NCI-H524 (cell line): Measurements from ENCODE around the gene GRIP1.
A peak's percentile ranks its signal among the peaks of the same experiment; 100 is the strongest.

Experiments used
- DNase-seq, 2 experiments: peaks; one replicate each; lab custom pipeline; 2025; lab: John Stamatoyannopoulos, UW

The GRIP1 gene

DNA sequence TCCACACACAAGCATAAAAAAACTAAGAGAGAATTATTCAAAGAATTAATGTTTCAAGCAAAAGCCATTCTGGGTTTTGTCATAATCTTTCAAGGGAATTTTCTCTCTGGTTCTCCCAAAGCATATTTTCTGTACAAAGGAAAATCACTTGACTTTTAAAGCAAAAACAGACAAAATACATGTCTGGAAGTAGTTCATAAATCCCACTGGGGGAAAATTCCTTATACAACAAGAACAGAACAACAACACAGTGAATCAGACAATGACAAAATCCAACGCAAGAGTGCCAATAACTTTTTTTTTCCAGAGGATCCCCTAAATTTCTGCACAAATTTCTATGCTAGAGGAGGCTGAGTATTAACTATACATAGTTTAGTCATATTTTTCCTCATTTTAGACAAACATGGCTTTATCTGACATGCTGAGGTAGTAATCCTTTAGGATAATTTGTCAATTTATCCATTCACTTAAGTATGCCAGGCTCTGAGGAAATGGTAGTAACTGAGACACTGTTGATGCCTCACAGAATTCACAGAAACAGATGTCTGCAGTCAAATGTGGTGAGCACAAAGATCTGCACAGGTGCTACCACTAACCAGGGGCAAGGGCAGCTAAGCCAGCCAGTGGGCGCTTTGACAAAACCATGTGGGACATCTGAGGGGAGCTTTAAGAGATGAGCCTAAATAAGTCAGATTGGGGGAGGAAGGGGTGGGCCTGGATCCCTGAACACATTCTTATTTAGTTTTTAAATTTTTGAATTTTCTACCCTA is 38.0 kb downstream of the GRIP1 start:
- DNase-seq = peak in 1 of 2 experiments; percentile 15

DNA sequence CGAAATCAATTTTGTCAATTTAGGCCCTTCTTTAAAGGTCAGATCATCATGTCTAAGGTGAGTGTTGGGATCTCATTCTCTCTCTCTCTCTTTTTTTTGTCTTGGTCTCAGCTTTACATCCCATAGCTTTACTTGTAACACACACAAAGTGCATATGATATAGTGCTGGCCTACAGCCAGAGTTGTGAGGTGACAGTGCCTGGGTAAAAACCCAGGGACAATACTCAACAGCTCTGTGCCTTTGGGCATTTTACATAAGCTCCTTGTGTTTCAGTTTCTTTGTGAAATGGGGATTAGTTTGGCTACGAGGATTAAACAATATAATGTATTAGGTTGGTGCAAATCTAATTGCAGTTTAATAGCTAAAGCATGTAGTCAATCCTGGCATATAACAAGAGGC is 40.2 kb downstream of the GRIP1 start:
- DNase-seq = peak in 1 of 2 experiments; percentile 52

DNA sequence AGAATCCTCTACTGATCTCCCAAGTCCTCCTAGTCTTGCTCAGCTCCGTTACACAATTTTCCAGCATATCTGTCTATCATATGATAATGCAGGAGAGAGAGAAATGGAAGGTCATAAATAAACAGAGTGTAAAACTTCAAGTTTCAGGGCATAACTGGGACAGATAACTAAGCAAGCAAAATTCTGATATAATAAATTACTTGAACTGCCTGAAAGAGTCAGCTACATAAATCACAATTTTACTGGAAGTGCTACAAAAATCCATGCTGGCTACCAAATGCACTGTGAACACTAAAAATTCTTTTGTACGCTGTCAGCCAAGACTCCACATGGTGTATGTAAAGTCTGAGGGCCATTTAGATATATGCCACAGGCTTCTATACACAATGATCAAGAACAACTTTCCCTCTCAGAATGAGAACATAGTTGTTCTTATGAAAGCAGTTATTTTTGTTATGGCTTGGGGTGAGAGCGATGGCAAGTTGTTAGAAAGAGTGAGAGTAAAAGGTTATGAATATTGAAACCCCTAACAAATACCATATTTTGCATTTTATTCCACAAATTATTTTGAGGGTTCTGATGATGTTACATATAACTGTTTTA is 41.1 kb downstream of the GRIP1 start:
- DNase-seq = no peak

DNA sequence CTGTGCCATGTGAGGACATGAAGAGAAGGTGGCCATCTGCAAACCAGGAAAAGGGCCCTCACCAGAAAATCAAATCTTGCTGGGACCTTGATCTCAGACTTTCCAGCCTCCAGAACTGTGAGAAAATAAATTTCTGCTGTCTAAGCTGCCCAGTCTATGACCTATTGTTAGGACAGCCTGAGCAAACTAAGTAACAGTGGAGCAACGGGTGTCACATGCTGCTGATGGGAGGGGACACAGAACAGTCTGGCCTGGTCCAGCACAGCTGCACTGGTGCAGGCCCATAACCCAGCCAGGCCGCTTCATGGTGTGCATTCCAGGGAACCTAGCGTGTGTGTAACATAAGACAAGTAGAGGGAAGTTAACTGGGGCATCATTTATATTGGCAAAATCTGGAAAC is 42.1 kb downstream of the GRIP1 start:
- DNase-seq = no peak

DNA sequence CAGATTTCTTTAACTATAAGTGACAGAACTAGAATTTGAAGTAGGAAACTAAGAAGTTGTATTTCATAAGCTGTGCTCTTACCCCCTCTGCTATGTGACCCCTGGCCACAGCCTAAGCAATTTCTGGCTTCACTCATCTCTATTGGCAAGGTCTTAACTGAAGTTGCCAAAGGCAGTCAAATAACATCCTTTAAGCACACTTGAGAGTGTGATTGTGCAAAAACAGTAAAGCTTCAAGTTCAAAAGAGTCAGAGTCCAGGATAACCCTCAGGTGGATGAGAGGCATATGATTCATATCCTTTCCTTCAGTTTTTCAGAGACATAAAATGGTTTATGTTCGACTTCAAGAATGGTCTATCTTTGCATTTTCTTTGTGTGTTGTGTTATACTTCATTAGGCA is 45.2 kb downstream of the GRIP1 start:
- DNase-seq = no peak

DNA sequence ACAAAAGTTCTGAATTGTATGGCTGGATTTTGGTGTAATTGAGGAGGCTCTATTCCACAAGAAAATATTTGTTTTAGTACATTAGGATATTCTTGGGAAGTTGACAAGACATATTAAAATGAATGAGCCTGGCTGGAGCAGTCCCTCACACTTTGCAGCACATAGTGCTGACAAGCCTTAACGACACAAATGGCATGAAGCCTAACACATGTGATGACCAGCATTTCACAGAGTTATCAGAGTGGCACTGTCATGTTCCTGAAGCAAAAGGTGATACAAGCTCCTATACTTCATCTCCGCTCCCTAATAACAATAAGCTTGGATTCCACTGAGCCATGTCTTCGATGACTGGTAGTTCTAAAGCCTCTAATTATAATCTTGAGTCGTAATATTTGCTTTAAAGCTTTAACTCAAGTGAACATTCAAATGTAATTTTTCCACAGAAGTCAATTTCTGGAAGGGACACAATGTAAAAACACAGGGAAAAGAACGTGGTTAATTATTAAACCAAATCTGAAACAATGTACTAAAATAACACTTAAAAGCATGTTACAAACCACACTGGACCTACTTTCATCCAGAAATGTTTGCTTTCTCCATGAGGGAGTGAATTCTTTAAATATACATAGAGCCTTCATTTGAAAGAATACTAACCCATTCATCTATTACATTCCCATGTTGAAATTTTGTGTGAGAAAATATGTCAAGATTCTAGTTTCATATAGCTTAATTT is 49.6 kb downstream of the GRIP1 start:
- DNase-seq = no peak

DNA sequence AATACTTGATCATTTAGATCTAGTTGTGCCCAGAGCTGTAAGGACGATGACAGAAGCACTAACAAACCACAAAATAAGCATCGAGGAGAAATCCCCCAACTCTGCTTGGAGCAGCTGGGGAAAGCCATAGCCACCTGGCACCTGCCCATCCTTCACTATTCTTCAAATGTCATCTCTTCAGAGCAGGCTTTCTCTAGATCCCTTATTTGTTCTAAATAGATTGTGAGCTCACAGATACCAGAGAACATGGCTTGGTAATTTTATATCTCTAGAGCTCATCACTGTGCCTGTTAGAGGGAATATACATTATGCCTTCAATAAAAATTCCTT is 50.9 kb downstream of the GRIP1 start:
- no peak for DNase-seq

DNA sequence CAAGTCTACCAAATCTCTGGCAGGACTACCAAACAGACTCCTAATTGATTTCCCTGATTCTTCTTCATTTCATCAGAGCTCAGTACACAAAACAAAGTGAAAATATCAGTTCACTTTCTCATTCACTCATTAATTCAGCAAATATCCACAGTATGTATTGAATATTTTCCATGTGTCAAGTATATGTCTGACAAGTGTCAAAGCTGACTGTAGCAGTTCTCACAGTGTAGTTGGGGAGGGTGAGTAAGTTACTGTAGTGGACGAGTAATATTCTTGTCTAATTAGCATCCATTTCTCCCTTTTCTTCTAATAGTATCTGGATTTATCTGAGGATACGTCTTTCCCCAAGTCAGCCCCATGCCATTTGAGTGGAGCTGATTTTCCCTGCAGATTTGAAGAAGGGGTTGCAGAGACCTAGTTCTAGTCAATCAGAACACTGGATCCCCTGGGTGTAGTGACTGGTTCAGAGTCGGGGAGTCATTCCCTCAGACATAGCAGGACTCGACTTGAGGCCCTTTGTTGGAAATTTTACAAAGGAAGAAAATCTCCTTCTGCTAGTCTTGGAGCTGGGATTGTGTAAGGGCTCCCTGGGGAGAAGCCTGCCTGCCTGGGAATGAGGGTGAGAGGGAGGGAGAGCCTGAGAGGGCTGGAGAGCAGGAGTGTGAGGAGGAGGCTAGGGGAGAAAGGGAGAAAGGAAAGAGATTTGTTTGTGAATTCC is 51.4 kb downstream of the GRIP1 start:
- peak; percentile 36 to 69 for DNase-seq

DNA sequence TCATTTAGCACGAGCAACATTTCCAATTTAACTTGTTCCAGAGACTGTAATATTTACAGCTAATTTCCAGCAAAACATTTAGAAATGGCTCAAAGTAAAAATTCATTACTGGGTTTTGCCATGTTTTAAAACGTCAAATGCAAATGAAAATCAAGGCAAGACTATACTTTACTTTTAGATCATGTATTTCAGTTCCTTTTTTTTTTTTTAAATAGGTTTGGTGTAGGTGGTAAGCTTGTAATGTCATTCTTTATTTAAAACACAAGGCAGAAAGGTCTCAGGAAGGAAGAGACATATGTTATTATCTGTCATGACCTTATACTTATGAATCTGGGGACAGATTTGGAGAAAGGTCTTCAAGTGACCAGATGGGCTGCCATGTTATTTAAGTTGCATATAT is 54.1 kb downstream of the GRIP1 start:
- DNase-seq = peak in 1 of 2 experiments; percentile 4

DNA sequence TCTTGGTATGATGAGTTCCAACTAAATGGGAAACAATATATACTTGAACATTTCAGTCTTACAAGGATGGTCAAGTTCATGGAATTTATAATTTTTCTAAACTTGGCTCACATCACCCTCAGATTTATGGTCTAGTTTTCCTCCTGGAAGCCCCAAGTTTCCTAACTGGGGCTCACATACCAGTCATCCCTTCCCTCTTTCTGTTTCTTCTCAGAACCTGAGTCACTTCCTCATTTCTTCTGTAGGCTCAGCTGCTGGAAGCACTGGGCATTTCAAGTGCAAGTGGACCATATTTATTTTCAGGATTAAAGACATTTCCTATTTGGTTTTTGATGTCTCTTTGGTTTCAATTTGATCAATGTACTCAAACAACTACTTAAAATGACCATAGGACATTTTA is 55.4 kb downstream of the GRIP1 start:
- no peak for DNase-seq

DNA sequence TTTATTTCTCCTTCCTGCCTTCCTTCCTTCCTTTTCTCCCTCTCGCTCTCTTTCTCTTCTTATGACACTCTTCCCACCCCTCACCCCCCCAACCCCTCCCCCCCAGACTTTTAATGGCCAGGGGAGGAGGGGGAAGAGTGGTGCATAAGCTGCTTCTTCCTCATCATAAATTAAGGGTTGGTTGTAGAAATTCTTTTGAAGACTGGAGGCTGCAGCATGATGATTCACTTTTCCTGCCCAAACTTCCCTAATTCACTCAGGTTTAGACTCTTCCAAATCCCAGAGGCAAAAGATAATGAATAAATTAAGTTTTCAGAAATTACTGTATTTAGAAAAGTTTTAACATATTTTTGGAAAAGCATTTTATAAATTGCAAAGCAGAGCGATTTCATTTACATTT is 58.2 kb downstream of the GRIP1 start:
- DNase-seq = no peak

DNA sequence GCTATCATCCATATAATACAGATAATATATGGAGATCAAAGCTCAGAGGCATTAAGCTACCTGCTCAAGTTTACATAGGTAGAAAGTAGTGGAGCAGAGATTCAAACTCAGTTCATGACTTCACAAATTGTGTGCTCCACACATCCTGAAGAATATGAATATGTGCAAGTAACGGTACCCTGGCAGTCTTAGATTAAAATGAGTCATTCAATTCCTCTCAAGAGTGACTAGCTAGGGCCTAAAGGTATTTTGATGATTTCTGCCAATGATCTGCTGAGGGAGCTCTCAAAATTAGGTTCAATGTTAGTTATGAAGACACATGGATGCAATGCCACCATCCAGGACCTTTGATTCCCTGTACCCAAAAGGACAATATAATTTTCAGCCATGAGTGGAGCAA is 58.9 kb downstream of the GRIP1 start:
- DNase-seq = no peak

DNA sequence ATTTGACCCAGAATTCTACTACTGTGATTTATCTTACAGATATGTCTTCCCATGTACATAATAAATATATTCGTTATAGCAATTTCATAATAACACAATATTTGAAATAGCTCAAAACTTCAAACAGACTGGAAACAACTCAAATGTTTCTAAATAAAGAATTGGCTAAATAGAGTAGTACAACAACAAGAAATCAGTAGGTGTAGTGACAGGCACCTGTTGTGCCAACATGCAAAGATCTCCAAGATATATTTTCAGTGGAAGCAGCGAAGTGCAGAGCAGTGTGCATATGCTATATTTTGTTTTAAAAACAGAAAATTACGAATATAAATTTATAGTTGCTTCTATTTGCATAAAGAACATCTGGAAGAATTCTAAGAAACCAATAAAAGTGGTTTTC is 60.9 kb downstream of the GRIP1 start:
- DNase-seq = no peak

DNA sequence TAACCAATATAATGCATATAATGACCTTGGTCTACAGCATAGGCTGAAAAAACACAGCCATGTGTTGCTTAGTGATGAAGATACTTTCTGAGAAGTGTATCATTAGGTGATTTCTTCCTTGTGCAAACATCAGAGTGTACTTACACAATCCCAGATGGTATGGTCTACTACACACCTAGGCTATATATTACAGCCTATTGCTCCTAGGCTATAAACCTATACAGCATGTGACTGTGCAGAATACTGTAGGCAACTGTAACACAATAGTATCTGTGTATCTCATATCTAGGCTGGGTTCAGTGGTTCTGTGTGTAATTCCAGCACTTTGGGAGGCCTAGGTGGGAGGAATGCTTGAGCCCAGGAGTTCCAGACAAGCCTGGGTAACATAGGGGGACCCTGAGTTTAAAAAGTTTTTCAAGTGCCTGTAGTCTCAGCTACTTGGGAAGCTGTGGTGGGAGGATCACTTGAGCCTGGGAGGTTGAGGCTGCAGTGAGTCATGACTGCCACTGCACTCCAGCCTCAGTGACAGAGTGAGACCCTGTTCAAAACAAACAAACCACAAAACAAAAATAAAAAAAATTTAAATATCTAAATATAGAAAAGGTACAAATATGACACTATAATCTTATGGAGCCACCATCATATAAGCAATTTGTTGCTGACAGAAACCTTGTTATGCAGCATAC is 66.6 kb downstream of the GRIP1 start:
- DNase-seq = no peak

DNA sequence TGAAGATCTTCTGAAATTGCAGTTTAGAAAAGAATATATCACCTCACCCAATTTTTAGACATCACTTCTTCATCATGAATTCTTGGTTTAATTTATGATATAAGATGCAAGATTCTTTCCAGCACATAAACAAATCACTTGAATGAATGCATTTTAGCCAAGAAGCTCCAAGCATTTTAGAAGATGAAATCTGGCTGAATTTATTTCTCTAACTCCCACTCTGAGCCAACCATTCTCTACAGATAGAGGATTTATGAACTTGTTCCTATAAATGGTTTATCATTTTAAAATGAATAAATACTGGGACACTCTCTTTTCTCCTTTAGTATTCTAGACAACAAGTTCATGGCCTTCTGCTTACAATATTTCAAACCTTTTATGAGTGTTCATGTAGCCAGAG is 71.7 kb downstream of the GRIP1 start:
- no peak for DNase-seq

DNA sequence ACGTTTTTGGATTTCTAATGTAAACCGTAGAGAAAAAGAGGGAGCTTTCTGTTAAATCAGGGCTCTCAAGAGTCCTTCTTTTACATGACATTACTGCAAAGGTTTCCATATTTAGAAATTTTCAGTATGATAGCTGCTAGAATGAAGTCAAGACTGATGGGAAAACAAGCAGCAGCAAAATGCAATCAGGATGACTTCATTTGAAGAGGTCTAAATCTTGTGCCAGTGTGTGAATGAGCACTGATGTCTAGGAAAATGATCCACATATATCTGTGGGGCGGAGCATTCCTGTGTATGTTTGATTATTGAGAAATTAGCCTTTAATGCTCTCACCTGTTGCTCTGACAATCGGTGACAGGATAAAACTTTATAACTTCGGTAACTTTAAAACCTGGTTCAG is 73.6 kb downstream of the GRIP1 start:
- no peak for DNase-seq

DNA sequence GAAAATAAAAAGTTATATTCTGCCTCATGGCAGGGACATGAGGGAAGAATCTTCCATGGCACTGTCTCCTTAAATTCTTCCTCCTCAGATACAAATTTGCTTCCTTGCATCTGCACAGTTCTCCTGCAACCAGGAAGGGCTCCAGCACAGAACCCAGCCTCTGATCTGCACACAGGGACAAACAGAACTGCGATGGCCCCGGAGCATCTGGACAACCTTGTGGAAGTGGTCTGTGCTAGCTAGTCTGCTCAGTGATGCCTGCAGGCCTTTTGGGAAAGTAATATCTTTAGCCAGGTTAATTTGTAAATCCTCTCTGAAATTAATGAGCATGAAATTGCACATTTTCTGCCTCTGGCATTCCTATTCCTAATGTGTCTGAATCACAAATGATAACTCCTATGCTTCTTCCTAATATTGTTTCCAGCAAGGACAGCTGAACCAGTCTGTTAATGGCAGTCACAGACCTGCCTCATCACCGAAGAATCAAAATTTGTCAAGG is 74.8 kb downstream of the GRIP1 start:
- no peak for DNase-seq

DNA sequence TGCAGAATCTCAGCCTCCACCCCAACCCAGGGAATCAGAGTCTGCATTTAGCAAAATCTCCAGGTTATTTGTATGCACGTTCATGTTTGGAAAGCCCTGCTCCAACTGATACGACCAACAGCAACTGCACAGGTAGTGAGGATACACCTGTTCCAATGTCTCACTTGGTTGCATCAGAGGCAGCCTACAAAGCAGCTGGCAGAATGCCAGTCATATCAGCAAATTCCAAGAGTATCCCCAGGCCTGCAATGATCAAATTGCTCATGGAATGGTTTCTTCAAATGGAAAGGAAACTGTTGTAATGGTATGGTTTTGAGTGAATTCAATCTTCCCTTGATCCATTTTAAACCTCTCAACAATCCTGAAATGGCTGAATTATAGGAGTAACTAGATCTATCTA is 75.4 kb downstream of the GRIP1 start:
- no peak for DNase-seq

DNA sequence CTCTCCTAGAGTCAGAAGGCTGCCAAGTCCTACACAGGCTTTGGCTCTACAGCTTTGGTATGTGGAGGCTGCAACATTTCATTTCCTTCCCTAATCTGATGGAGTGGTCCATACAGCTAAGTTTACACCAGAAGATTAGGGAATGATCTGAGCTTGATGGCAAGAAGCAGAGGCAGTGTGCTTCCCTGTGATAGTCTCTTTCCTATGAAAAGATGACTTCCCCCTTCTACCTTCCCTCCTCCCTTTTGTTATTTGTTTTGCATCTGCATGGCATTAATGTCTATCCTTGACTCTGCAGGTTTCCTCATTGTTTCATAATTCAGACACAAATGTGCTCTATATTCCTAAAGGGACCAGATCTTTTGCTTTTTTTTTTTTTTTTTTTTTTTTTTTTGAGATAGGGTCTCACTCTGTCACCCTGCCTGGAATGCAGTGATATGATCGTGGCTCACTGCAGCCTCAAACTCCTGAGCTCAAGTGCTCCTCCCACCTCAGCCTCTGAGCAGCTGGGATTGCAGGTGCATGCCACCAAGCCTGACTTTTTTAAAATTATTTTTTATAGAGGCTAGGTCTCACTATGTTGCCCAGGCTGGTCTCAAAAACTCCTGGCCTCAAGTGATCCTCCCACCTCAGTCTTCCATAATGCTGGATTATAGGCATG is 76.3 kb downstream of the GRIP1 start:
- no peak for DNase-seq

DNA sequence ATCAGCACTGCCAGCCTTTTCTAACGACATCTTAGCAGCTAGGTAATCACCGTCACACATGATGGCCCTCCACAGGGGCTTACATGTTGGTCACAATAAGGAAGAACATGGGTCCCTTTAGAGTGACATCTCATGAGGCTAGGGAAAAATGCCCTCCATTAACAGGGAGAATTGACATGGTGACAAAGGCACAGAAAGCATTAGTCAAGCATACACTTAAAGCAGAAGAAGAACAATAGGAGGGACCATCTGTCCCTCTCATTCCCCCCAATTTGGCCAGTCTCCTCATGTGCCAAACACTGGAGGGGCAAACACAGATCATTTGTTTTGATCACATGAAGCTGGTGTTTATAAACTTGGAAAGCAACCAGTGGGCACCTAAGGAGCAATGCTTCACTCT is 78.0 kb downstream of the GRIP1 start:
- no peak for DNase-seq

DNA sequence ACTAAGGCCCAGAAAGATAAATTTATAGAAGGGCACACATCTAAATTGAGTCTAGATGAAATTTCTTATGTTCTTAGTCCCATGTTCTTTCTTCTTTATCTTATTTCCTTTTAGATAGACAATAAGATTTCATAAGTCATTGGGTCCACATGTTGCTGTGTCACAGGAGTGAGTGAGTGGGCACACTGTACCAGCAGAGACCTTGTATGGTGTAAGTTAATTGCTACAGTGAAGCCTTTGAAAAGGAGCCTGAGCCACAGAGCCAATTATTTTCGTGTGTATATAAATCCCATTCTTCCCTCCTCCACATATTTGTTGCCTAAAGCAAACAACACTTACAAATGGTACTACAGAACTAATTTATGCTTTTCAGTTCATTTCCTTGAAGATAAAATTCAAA is 79.1 kb downstream of the GRIP1 start:
- no peak for DNase-seq
